ENCODE data around the gene CMPK1.

- TF ChIP-seq POLR2A (IDR thresholded peaks at IDR 0.05) (no peak), CTCF (IDR thresholded peaks at IDR 0.05) (no peak)
Measured at GRCh38 chr1:47415728-47416318, 82.2 kb downstream of the CMPK1 start, which contains the start of gene FOXE3.
